ENCODE results near the gene SPRY2.

GRCh38 chr13:80312967-80313366, 28.0 kb downstream of the SPRY2 start:
- TF ChIP-seq, protein P1, sequence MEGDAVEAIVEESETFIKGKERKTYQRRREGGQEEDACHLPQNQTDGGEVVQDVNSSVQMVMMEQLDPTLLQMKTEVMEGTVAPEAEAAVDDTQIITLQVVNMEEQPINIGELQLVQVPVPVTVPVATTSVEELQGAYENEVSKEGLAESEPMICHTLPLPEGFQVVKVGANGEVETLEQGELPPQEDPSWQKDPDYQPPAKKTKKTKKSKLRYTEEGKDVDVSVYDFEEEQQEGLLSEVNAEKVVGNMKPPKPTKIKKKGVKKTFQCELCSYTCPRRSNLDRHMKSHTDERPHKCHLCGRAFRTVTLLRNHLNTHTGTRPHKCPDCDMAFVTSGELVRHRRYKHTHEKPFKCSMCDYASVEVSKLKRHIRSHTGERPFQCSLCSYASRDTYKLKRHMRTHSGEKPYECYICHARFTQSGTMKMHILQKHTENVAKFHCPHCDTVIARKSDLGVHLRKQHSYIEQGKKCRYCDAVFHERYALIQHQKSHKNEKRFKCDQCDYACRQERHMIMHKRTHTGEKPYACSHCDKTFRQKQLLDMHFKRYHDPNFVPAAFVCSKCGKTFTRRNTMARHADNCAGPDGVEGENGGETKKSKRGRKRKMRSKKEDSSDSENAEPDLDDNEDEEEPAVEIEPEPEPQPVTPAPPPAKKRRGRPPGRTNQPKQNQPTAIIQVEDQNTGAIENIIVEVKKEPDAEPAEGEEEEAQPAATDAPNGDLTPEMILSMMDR (IDR thresholded peaks at IDR 0.05): no peak
- TF ChIP-seq POLR2A (IDR thresholded peaks at IDR 0.05): no peak
